GM10266 (cell line): ENCODE measurements around the gene MLLT10.
A peak's percentile ranks its signal among the peaks of the same experiment; 100 is the strongest.

Experiments
- DNase-seq: peaks from one replicate; pipeline ENCODE4 v3.0.0; 2012; ENCODE audit errors: extremely low spot score
- TF ChIP-seq, protein P1 (sequence below): IDR thresholded peaks from 2 replicates; pipeline ENCODE4 v1.5.1; 2012; ENCODE audit warnings: mild to moderate bottlenecking, low read depth; ENCODE audit not compliant: control insufficient read depth, insufficient read depth; ENCODE audit errors: missing control alignments

The MLLT10 gene

GRCh38 chr10:21694631-21695030 is 160.6 kb downstream of the MLLT10 start:
- no peak for DNase-seq
- TF ChIP-seq, protein P1, sequence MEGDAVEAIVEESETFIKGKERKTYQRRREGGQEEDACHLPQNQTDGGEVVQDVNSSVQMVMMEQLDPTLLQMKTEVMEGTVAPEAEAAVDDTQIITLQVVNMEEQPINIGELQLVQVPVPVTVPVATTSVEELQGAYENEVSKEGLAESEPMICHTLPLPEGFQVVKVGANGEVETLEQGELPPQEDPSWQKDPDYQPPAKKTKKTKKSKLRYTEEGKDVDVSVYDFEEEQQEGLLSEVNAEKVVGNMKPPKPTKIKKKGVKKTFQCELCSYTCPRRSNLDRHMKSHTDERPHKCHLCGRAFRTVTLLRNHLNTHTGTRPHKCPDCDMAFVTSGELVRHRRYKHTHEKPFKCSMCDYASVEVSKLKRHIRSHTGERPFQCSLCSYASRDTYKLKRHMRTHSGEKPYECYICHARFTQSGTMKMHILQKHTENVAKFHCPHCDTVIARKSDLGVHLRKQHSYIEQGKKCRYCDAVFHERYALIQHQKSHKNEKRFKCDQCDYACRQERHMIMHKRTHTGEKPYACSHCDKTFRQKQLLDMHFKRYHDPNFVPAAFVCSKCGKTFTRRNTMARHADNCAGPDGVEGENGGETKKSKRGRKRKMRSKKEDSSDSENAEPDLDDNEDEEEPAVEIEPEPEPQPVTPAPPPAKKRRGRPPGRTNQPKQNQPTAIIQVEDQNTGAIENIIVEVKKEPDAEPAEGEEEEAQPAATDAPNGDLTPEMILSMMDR: no peak

DNA sequence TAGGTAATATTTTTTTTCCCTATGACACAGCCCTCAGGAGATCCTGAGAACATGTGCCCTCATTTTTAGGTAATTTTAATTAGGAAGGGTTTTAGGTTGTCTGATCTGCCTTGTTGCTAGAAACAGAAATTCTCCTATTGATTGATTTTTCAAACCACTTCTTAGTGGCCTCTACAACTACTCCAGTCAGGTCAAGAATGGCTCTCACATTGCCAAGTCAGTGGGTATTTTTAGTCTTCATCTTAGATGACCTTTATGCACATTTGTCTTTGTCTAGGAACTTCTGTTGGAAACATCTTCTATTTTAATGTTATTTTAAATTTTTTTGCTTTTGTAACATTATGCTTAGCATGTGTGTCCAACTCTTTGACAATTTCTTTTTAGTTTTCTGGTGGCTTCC is 162.3 kb downstream of the MLLT10 start:
- DNase-seq: no peak
- TF ChIP-seq, protein P1: no peak

GRCh38 chr10:21699575-21699974 is 165.5 kb downstream of the MLLT10 start:
- TF ChIP-seq, protein P1: no peak
- no peak for DNase-seq

DNA sequence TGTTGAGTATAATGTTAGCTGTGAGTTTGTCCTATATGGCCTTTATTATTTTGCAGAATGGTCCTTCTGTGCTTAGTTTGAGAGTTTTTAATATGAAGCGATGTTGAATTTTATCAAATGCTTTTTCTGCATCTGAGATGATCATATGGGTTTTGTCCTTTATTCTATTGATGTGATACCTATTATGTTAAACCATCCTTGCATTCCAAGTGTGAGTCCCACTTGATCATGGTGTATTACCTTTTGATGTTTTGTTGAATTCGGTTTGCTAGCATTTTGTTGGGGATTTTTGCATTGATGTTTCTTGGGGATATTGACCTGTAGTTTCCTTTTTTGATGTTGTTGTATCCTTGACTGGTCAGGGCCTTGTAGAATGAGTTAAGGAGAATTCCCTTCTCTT is 166.4 kb downstream of the MLLT10 start:
- DNase-seq: no peak
- TF ChIP-seq, protein P1: no peak

GRCh38 chr10:21702633-21703111 is 168.6 kb downstream of the MLLT10 start:
- peak; percentile 27 for DNase-seq
- TF ChIP-seq, protein P1: no peak

GRCh38 chr10:21705142-21705827 is 171.3 kb downstream of the MLLT10 start:
- no peak for DNase-seq
- TF ChIP-seq, protein P1: no peak

- DNase-seq: no peak
- TF ChIP-seq, protein P1: no peak
These were observed 171.8 kb downstream of the MLLT10 start for GRCh38 chr10:21705828-21706176.
